Erythroblast (primary cell): ENCODE data around the gene ERFL.
"Not testable (repeated sequence)": the region's sequence is repeated elsewhere in the genome, so short reads cannot be mapped to it uniquely, and the experiment has no call there.

ENCODE experiments used
- DNase-seq, 2 experiments: peaks; one replicate each; lab custom pipeline; 2025; lab: John Stamatoyannopoulos, UW
- GATA1 ChIP-seq: IDR thresholded peaks from 2 replicates; pipeline ENCODE4 v1.6.1; 2011; ENCODE audit warnings: low read depth, mild to moderate bottlenecking, control low read depth, low read length, moderate library complexity
- POLR2A ChIP-seq: IDR thresholded peaks from 2 replicates; pipeline ENCODE4 v1.6.1; 2011; ENCODE audit warnings: mild to moderate bottlenecking, low read length

Gene ERFL

GRCh38 chr19:41957161-41957837, 29.1 kb upstream of the ERFL start:
- DNase-seq = no peak
- TF ChIP-seq GATA1 = no peak
- no peak for TF ChIP-seq POLR2A

GRCh38 chr19:41956621-41957020, 28.4 kb upstream of the ERFL start:
- TF ChIP-seq GATA1 (no peak), POLR2A (no peak)
- DNase-seq = no peak

GRCh38 chr19:41955521-41955920, 27.3 kb upstream of the ERFL start:
- TF ChIP-seq POLR2A = no peak
- TF ChIP-seq GATA1 = no peak
- peak; percentile 29 to 41 for DNase-seq

- DNase-seq = peak; percentile 68 to 85
- TF ChIP-seq POLR2A = no peak
- no peak for TF ChIP-seq GATA1
These were observed 23.5 kb upstream of the ERFL start for GRCh38 chr19:41951686-41952172.

GRCh38 chr19:41947091-41947490, 18.8 kb upstream of the ERFL start:
- TF ChIP-seq POLR2A = no peak
- no peak for TF ChIP-seq GATA1
- DNase-seq = peak in 1 of 2 experiments; percentile 24

- DNase-seq = no peak
- TF ChIP-seq GATA1 (no peak), POLR2A (no peak)
These were observed 17.0 kb upstream of the ERFL start for GRCh38 chr19:41945135-41945766.

GRCh38 chr19:41944336-41944735, 16.1 kb upstream of the ERFL start:
- TF ChIP-seq POLR2A (no peak), GATA1 (no peak)
- DNase-seq = no peak

- TF ChIP-seq POLR2A = no peak
- TF ChIP-seq GATA1 = no peak
These were observed 13.4 kb upstream of the ERFL start for GRCh38 chr19:41941410-41942202.

GRCh38 chr19:41940731-41941409, 12.6 kb upstream of the ERFL start:
- TF ChIP-seq GATA1 (no peak), POLR2A (no peak)
- DNase-seq = no peak

More at GRCh38 chr19:41941410-41942202, 13.4 kb upstream of the ERFL start:
- DNase-seq = no peak

- DNase-seq = no peak
- TF ChIP-seq GATA1 = no peak
These were observed 11.8 kb upstream of the ERFL start for GRCh38 chr19:41939861-41940730.

GRCh38 chr19:41939209-41939608, 11.0 kb upstream of the ERFL start:
- not testable (repeated sequence) for DNase-seq

- TF ChIP-seq GATA1 (no peak), POLR2A (no peak)
- no peak for DNase-seq
These were observed 9.5 kb upstream of the ERFL start for GRCh38 chr19:41937525-41938468.
